HG02885 (cell line): ENCODE data around the gene BRWD1.

Experiments
- ATAC-seq: cut with Tn5 transposase; IDR thresholded peaks from one replicate; pipeline ENCODE4 v1.9.1; 2021; ENCODE audit warnings: mild to moderate bottlenecking; ENCODE audit not compliant: unreplicated experiment, poor library complexity

BRWD1 gene

GRCh38 chr21:39330001-39330400, 16.6 kb upstream of the BRWD1 start:
- no peak for ATAC-seq

DNA sequence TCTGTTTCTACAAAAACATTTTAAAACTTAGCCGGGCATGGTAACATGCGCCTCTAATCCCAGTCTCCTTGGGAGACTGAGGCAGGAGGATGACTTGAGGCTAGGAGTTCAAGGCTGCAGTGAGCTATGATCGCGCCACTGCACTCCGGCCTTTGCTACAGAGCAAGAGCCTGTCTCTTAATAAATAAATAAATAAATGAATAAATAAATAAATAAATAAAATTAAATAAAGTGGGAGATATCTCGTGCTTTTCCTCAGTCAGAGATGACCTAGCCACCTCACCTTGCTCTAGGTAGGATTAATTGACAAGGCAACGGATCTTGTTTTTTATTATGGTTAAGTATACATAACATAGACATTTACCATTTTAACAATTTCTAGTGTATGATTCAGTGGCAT, 14.3 kb upstream of the BRWD1 start:
- no peak for ATAC-seq

GRCh38 chr21:39326607-39327307, 13.3 kb upstream of the BRWD1 start:
- no peak for ATAC-seq

GRCh38 chr21:39325458-39325857, 12.0 kb upstream of the BRWD1 start:
- no peak for ATAC-seq

DNA sequence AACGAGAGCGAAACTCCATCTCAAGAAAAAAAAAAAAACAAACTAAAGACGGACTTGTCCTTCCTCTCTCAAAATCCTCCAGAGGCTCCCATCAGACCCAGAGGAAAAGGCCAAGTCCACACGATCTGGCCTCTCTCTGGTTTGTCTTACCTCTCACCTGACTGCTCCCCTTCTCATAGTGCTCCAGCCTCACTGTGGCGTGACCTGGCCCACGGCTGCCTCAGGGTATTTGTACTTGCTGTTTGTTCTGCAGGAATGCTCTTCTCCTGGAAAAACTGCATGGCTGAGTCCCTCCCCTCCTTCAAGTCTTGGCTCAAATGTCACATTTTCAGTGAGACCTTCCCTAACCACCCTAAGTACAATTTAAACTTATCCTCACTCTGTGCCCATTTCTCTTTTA, 8.0 kb upstream of the BRWD1 start:
- no peak for ATAC-seq

- no peak for ATAC-seq
Observed at GRCh38 chr21:39319814-39320332, 6.4 kb upstream of the BRWD1 start.

DNA sequence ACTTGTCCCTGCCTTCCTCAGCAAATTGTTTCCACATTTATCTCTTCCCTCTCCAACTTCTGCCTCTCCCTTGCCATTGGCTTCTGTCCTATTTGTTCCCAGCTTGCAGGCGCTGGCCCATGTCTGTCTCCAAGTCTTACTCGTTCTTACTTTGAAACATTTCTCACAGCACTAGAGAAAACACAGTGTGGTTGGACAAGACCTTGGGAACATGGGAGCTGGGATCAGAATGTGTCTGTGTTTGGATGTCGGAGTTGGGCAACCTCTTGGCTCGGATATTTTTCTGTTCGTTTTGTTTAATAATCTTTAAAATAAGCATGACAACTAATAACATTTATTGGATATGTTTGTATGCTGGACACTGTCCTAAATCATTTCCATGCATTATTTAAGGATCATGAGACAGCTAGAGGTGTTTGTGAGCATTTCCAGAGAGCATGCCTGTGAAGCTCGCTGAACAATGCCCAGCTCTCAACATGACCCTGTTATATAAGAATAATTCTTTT, 5.9 kb upstream of the BRWD1 start:
- no peak for ATAC-seq

GRCh38 chr21:39318091-39318959, 4.9 kb upstream of the BRWD1 start:
- no peak for ATAC-seq

DNA sequence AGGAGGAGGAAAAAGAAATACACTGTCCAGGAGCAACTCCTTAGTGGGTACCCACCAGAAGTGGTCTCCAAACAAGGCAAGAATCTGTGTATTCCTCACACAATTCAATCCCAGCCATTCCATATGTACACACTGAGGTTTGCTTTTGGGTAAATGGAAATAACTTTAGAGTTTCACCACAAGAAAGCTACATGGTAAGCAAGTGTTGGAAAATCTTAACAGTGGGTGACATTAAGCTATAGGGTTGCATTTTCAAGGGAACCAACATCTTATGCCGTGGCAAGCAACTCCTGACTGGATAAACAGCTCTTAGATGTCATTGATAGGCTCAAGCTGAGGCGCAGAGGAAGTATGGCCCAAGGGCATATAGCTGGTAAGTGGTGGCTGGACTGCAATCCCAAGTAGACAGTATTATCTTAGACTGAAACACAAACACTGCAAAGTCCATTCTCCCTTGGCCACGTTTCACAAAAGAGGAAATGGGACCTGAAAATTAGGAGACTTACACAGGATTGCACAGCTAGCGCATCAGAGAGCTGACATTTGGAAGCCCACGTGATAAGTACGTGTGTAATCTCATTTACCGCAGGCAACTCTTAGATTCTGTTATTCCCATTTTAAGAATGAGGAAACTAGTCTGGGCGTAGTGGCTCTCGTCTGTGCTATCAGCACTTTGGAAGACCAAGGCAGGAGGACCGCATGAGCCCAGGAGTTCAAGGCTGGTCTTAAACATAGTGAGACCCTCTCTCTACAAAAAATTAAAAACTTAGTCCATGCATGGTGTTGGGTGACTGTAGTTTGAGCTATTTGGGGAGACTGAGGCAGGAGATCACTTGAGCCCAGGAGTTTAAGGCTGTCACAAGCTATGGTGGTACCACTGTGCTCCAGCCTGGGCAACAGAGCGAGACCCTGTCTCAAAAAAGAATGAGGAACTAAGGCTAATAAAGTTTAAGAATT, 4.0 kb upstream of the BRWD1 start:
- no peak for ATAC-seq

DNA sequence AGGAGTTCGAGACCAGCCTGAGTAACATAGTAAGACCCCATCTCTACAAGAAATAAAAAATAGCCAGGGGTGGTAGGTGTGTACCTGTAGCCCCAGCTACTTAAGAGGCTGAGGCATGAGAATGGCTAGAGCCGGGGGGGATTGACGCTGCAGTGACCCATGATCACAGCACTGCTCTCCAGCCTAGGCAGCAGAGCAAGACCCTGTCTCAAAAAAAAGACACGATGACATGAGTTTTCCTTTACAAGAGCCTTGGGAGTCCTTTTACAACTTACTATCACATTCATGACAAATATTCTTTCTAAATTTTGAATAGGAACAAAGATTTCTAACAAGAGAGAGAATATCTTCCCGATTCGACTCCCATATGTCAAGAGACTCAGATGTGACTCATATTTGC, 3.3 kb upstream of the BRWD1 start:
- ATAC-seq, result no peak

GRCh38 chr21:39315603-39316445, 2.4 kb upstream of the BRWD1 start:
- no peak for ATAC-seq

DNA sequence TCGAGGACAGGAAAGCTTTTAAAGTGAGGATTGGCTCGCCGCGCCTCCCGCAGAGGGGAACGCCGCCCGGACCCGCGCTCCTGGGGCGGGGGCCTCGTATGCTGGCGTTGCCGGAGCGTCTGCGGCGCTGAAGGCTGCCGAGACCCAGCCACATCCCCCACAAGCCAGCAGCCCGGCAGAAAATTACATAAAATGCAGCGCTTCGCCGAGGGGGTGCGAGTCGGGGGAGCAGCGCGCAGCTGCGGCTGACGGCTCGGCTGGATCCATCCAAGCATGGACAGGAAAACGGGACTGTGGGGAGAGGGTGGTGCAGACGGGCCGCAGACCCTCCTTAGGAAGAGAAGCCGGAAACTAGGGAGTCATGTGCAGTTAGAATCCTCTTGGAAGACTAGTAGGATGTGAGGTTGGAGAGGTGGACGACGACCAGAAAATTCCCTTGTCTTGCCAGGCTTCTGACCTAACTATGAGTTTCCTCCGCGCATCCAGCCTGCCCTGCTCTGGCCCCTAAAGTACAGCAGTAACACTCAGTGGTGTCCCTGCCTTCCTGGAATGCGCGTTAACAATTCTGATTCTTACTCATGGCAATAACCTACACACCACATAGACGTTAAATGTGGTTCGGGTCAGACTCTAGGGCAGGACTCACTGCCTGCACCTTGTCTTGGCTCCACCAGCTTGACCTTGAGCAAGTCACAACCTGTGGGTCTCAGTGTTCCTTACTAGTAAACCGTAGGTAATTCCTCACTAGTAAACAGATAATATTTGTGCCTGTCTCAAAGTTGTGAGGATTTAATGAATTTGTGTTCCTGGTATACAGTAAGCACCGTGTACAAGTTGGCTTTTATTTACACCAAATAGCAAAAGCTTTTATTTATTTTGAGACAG, 953 bp upstream of the BRWD1 start:
- peak; percentile 1 for ATAC-seq

DNA sequence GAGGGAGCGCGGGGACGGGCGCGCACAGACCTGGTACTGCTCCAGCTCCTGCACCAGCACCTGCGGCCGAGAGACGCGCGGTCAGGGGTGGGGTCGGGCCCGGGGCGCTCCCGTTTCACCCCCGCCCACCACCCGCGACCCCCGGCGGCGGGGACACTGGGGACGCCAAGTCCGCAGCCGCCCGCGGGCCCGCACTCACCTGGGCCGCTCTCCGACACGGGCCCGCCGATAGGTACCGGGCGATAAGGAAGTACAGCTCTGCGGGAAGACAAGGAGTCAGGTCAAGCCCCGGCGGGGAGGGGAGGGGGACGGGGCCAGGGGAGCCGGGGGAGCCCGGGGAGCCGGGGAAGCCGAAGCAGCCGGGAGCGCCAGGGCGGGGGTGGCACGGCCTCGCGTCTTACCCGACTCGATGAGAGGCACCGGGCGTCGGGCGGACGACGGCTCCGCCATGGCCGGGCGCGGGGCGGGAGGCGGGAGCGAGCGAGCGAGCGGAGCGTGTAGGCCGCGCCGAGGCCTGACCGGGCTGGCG, 326 bp downstream of the BRWD1 start:
- peak; percentile 8 for ATAC-seq

DNA sequence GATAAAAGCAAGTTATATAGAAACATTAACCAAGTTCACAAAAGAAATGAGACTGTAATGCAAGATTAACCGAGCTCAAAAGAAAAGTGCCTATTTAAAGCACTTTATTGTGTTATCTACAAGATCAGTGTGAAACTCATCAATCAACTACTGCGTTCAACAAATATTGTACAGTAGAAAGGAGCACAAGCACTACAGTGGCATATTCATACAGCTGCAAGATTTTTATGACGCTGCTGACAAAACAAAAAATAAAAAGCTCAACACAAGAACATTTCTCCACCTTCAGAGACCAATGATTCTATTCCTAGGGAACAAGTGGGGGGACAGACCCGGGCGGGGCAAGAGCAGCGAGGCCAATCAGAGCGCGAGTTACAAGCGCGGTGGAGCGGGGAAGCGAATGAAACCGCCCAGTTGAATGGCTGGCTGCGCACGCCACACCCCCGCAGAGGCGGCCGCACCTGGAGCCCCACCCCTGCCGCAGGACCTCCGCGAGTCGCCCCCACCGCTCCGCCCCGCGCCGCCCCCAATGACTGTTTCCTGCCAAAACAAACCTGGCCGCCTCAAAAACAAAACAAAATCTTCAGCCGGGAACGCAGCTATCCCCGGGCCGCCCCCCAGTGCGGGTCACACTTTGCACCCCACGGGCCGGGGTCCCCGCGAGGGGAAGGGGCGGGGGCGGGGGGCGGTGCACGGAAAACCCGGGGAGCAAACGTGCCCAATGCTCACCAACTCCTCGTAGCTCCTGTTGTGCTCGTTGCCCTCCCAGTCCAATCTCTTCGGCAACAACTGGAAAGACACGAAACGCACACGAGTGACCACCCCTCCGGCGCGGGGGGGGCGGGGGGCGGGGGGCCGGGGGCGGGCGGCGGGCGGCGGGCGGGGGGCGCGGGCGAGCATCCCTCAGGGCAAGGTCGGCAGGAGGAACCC, 1.1 kb downstream of the BRWD1 start:
- ATAC-seq, result peak; percentile 80

DNA sequence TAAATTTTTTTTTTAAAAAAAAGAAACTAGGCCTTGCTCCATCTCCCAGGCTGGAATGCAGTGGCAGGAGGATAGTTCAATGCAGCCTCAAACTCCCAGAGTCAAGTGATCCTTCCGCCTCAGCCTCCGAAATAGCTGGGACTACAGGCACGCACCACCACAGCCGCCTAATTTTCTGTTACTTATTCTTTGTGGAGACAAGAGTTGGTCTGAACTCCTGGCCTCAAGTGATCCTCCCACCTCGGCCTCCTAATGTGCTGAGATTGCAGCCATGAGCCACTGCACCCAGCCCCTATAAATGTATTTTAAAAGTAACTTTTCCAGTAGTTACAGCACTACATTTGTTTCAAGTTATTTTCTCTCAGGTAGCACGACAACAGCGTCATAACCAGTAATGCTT, 2.3 kb downstream of the BRWD1 start:
- no peak for ATAC-seq

- ATAC-seq, result no peak
Observed at GRCh38 chr21:39307466-39307865, 6.0 kb downstream of the BRWD1 start.

GRCh38 chr21:39300587-39300986, 12.8 kb downstream of the BRWD1 start:
- no peak for ATAC-seq
